Mesendoderm (in vitro differentiated cells): ENCODE results near the gene SMYD3.

Experiments
- DNase-seq: peaks from one replicate; pipeline ENCODE4 v3.0.0; 2013
- H2AK5ac ChIP-seq: 2 replicates; pipeline ENCODE4 v1.6.1; 2013; ENCODE audit warnings: low read length, inconsistent platforms
- H2BK120ac ChIP-seq: 2 replicates; pipeline ENCODE4 v1.6.1; 2013; ENCODE audit warnings: low read depth, mild to moderate bottlenecking, low read length, moderate library complexity, mixed read lengths
- H2BK15ac ChIP-seq: replicated peaks from 2 replicates; pipeline ENCODE4 v1.6.1; 2013; ENCODE audit warnings: low read depth, mild to moderate bottlenecking, moderate library complexity
- H2BK5ac ChIP-seq: 2 replicates; pipeline ENCODE4 v1.6.1; 2013; ENCODE audit warnings: low read length, inconsistent platforms
- H3K18ac ChIP-seq: 2 replicates; pipeline ENCODE4 v1.6.1; 2013; ENCODE audit warnings: mild to moderate bottlenecking, low read length, mixed read lengths
- H3K23ac ChIP-seq: one replicate; pipeline ENCODE4 v1.6.1; 2013; ENCODE audit warnings: low read length
- H3K27ac ChIP-seq: 2 replicates; pipeline ENCODE4 v1.5.1; 2013; ENCODE audit warnings: low read depth, mild to moderate bottlenecking, inconsistent platforms, low read length, moderate library complexity
- H3K27me3 ChIP-seq: 2 replicates; pipeline ENCODE4 v1.6.1; 2013; ENCODE audit warnings: low read length, control low read depth, mild to moderate bottlenecking, inconsistent platforms; ENCODE audit not compliant: insufficient read depth, poor library complexity
- H3K36me3 ChIP-seq: 2 replicates; pipeline ENCODE4 v1.6.1; 2013; ENCODE audit warnings: low read length, inconsistent platforms; ENCODE audit not compliant: control insufficient read depth, insufficient read depth
- H3K4ac ChIP-seq: one replicate; pipeline ENCODE4 v1.6.1; 2013; ENCODE audit warnings: low read depth, mild to moderate bottlenecking, low read length, moderate library complexity
- H3K4me1 ChIP-seq: 2 replicates; pipeline ENCODE4 v1.6.1; 2013; ENCODE audit warnings: low read depth, low read length, inconsistent platforms; ENCODE audit not compliant: control insufficient read depth
- H3K4me2 ChIP-seq: 2 replicates; pipeline ENCODE4 v1.6.1; 2013; ENCODE audit warnings: low read length
- H3K4me3 ChIP-seq: 2 replicates; pipeline ENCODE4 v1.5.1; 2013; ENCODE audit warnings: mild to moderate bottlenecking, low read length
- H3K56ac ChIP-seq: one replicate; pipeline ENCODE4 v1.6.1; 2013; ENCODE audit warnings: low read length
- H3K79me1 ChIP-seq: 2 replicates; pipeline ENCODE4 v1.6.1; 2013; ENCODE audit warnings: low read length, inconsistent platforms
- H3K79me2 ChIP-seq: 2 replicates; pipeline ENCODE4 v1.6.1; 2013; ENCODE audit warnings: mild to moderate bottlenecking, low read length; ENCODE audit not compliant: control insufficient read depth, insufficient read depth
- H3K9ac ChIP-seq: 2 replicates; pipeline ENCODE4 v1.6.1; 2013; ENCODE audit warnings: low read length, inconsistent platforms
- H4K5ac ChIP-seq: one replicate; pipeline ENCODE4 v1.6.1; 2013; ENCODE audit warnings: low read length
- H4K8ac ChIP-seq: one replicate; pipeline ENCODE4 v1.6.1; 2013; ENCODE audit warnings: low read depth, mild to moderate bottlenecking, control low read depth, low read length, moderate library complexity
- WGBS: extraction: QIAGEN DNeasy Blood & Tissue Kit; methylation state at CpG from one replicate; pipeline ENCODE4 v1.1.7; 2013; ENCODE audit warnings: low lambda C conversion rate, missing lambda C conversion rate; ENCODE audit not compliant: insufficient coverage; ENCODE audit errors: extremely low coverage; 5-methylcytosine and 5-hydroxymethylcytosine counted together

SMYD3 gene

GRCh38 chr1:246136477-246136876 is 370.6 kb downstream of the SMYD3 start:
- Histone ChIP-seq H3K4ac (no peak overlapping the region), H3K4me2 (no peak overlapping the region), H3K4me1 (no peaks in the 10 kb centered on the region), H2BK5ac (no peak overlapping the region), H3K36me3 (no peaks in the 10 kb centered on the region), H2BK120ac (no peak overlapping the region), H3K79me2 (no peaks in the 10 kb centered on the region), H4K8ac (no peak overlapping the region), H4K5ac (no peak overlapping the region), H3K4me3 (no peak overlapping the region), H2AK5ac (no peak overlapping the region), H3K23ac (no peak overlapping the region), H3K18ac (no peak overlapping the region), H3K27ac (no peak overlapping the region), H2BK15ac (no peak overlapping the region), H3K27me3 (no peaks in the 10 kb centered on the region), H3K56ac (no peak overlapping the region), H3K79me1 (no peaks in the 10 kb centered on the region), H3K9ac (no peak overlapping the region)
- DNase-seq = no peak

GRCh38 chr1:246134789-246135188 is 372.3 kb downstream of the SMYD3 start:
- H3K36me3 ChIP-seq = no peaks in the 10 kb centered on the region
- no CpG with 5 or more reads among the region's 1 CpG for WGBS
- no peak overlapping the region for H3K4ac ChIP-seq
- H3K27ac ChIP-seq = no peak overlapping the region
- no peak overlapping the region for H2AK5ac ChIP-seq
- H3K4me2 ChIP-seq = no peak overlapping the region
- H3K4me3 ChIP-seq = no peak overlapping the region
- no peak overlapping the region for H2BK15ac ChIP-seq
- H3K18ac ChIP-seq = no peak overlapping the region
- H3K4me1 ChIP-seq = no peaks in the 10 kb centered on the region
- no peak overlapping the region for H3K23ac ChIP-seq
- no peak overlapping the region for H3K56ac ChIP-seq
- no peak overlapping the region for H3K9ac ChIP-seq
- H4K8ac ChIP-seq = no peak overlapping the region
- no peak for DNase-seq
- H2BK120ac ChIP-seq = no peak overlapping the region
- H3K79me2 ChIP-seq = no peaks in the 10 kb centered on the region
- no peak overlapping the region for H2BK5ac ChIP-seq
- no peak overlapping the region for H4K5ac ChIP-seq
- H3K79me1 ChIP-seq = no peaks in the 10 kb centered on the region
- H3K27me3 ChIP-seq = no peaks in the 10 kb centered on the region

GRCh38 chr1:246131095-246131494 is 376.0 kb downstream of the SMYD3 start:
- no peak overlapping the region for H3K56ac ChIP-seq
- H3K4me1 ChIP-seq = no peaks in the 10 kb centered on the region
- H3K79me1 ChIP-seq = no peaks in the 10 kb centered on the region
- H3K9ac ChIP-seq = no peak overlapping the region
- no peak overlapping the region for H2BK15ac ChIP-seq
- no peak overlapping the region for H3K4me2 ChIP-seq
- no CpG with 5 or more reads among the region's 1 CpG for WGBS
- no peak overlapping the region for H2AK5ac ChIP-seq
- H3K27ac ChIP-seq = no peak overlapping the region
- H4K5ac ChIP-seq = no peak overlapping the region
- no peak overlapping the region for H3K23ac ChIP-seq
- H2BK5ac ChIP-seq = no peak overlapping the region
- H2BK120ac ChIP-seq = no peak overlapping the region
- no peaks in the 10 kb centered on the region for H3K36me3 ChIP-seq
- H3K4me3 ChIP-seq = no peak overlapping the region
- no peaks in the 10 kb centered on the region for H3K27me3 ChIP-seq
- H3K18ac ChIP-seq = no peak overlapping the region
- no peak overlapping the region for H4K8ac ChIP-seq
- DNase-seq = no peak
- no peaks in the 10 kb centered on the region for H3K79me2 ChIP-seq
- H3K4ac ChIP-seq = no peak overlapping the region

- no peak overlapping the region for H4K5ac ChIP-seq
- H3K36me3 ChIP-seq = no peaks in the 10 kb centered on the region
- no peaks in the 10 kb centered on the region for H3K4me1 ChIP-seq
- no peaks in the 10 kb centered on the region for H3K79me2 ChIP-seq
- H3K4me2 ChIP-seq = no peak overlapping the region
- H3K4me3 ChIP-seq = no peak overlapping the region
- DNase-seq = no peak
- H4K8ac ChIP-seq = no peak overlapping the region
- no peak overlapping the region for H2BK15ac ChIP-seq
- WGBS = no CpG with 5 or more reads among the region's 9 CpGs
- H3K23ac ChIP-seq = no peak overlapping the region
- no peak overlapping the region for H2AK5ac ChIP-seq
- H3K18ac ChIP-seq = no peak overlapping the region
- H2BK120ac ChIP-seq = no peak overlapping the region
- no peak overlapping the region for H2BK5ac ChIP-seq
- H3K27ac ChIP-seq = no peak overlapping the region
- H3K4ac ChIP-seq = no peak overlapping the region
- no peak overlapping the region for H3K56ac ChIP-seq
- H3K79me1 ChIP-seq = no peaks in the 10 kb centered on the region
- no peak overlapping the region for H3K9ac ChIP-seq
- H3K27me3 ChIP-seq = no peaks in the 10 kb centered on the region
These were observed 378.5 kb downstream of the SMYD3 start for GRCh38 chr1:246128494-246129069.

GRCh38 chr1:246126580-246126979 is 380.5 kb downstream of the SMYD3 start:
- Histone ChIP-seq H4K8ac (no peak overlapping the region), H3K4me3 (no peak overlapping the region), H3K4me2 (no peak overlapping the region), H2BK15ac (no peak overlapping the region), H3K27ac (no peak overlapping the region), H3K79me2 (no peaks in the 10 kb centered on the region), H3K79me1 (no peaks in the 10 kb centered on the region), H2BK120ac (no peak overlapping the region), H3K27me3 (no peaks in the 10 kb centered on the region), H3K36me3 (no peaks in the 10 kb centered on the region), H4K5ac (no peak overlapping the region), H3K9ac (no peak overlapping the region), H2BK5ac (no peak overlapping the region), H3K4me1 (no peaks in the 10 kb centered on the region), H3K56ac (no peak overlapping the region), H3K23ac (no peak overlapping the region), H3K4ac (no peak overlapping the region), H2AK5ac (no peak overlapping the region), H3K18ac (no peak overlapping the region)
- no peak for DNase-seq

- H3K4me2 ChIP-seq = no peak overlapping the region
- H2BK15ac ChIP-seq = no peak overlapping the region
- no peak overlapping the region for H4K5ac ChIP-seq
- no peaks in the 10 kb centered on the region for H3K4me1 ChIP-seq
- H3K79me2 ChIP-seq = no peaks in the 10 kb centered on the region
- no peak overlapping the region for H3K9ac ChIP-seq
- H3K36me3 ChIP-seq = no peaks in the 10 kb centered on the region
- H3K18ac ChIP-seq = no peak overlapping the region
- no peak overlapping the region for H4K8ac ChIP-seq
- H3K56ac ChIP-seq = no peak overlapping the region
- H3K79me1 ChIP-seq = no peaks in the 10 kb centered on the region
- WGBS = no CpG with 5 or more reads among the region's 3 CpGs
- no peak overlapping the region for H3K23ac ChIP-seq
- H3K27ac ChIP-seq = no peak overlapping the region
- no peaks in the 10 kb centered on the region for H3K27me3 ChIP-seq
- H2AK5ac ChIP-seq = no peak overlapping the region
- H3K4me3 ChIP-seq = no peak overlapping the region
- no peak for DNase-seq
- H3K4ac ChIP-seq = no peak overlapping the region
- no peak overlapping the region for H2BK5ac ChIP-seq
- H2BK120ac ChIP-seq = no peak overlapping the region
These were observed 385.0 kb downstream of the SMYD3 start for GRCh38 chr1:246122071-246122470.
